Transverse colon (tissue), 4 donors: ENCODE data around the gene HERC2. TPM values are rescaled to one million over a fixed set of nuclear protein-coding genes. Genes with fewer than 3 reads are reported as not detected.
"Not testable (repeated sequence)": the region's sequence is repeated elsewhere in the genome, so short reads cannot be mapped to it uniquely, and the experiment has no call there.

Experiments used
- DNase-seq: peaks from one replicate; pipeline ENCODE4 v3.0.0-alpha.2; 2019
- H3K27ac ChIP-seq, 4 donors: fragments of 200-600 bp; sonication (generic); 2 replicates each; pipeline ENCODE4 v1.5.1; 2016 to 2018; ENCODE audit warnings: inconsistent platforms in 4 of 4
- H3K27me3 ChIP-seq: fragments of 200-600 bp; sonication (generic); 2 replicates; pipeline ENCODE4 v1.5.1; 2017; ENCODE audit warnings: inconsistent platforms
- H3K36me3 ChIP-seq, 4 donors: fragments of 200-600 bp; sonication (generic); 2 replicates each; pipeline ENCODE4 v1.5.1; 2017 to 2019; ENCODE audit warnings: inconsistent platforms in 4 of 4
- H3K4me1 ChIP-seq, 4 donors: fragments of 200-600 bp; sonication (generic); 2 replicates each; pipeline ENCODE4 v1.5.1; 2017 to 2020; ENCODE audit warnings: inconsistent platforms in 4 of 4
- H3K4me3 ChIP-seq, 4 donors: fragments of 200-600 bp; sonication (generic); 1 replicate in 1 of 4; 2 replicates in 3 of 4; pipeline versions ENCODE4 v1.5.1 to v1.6.1; 2017 to 2019; ENCODE audit warnings: inconsistent platforms in 4 of 4
- H3K9me3 ChIP-seq, 2 donors: fragments of 200-600 bp; sonication (generic); 2 replicates each; pipeline ENCODE4 v1.5.1; 2017 to 2019; ENCODE audit warnings: inconsistent platforms in 2 of 2
- EP300 ChIP-seq: sonication (generic); formaldehyde crosslinking; IDR thresholded peaks from one replicate; pipeline ENCODE4 v1.6.1; 2017; ENCODE audit warnings: antibody characterized with exemption, low read depth
- POLR2A ChIP-seq: fragments of 450-650 bp; IDR thresholded peaks from one replicate; pipeline ENCODE4 v1.6.1; 2016; ENCODE audit warnings: antibody characterized with exemption, mild to moderate bottlenecking, moderate library complexity
- POLR2AphosphoS5 ChIP-seq, 3 donors: sonication (generic); formaldehyde crosslinking; IDR thresholded peaks; one replicate each; pipeline ENCODE4 v1.6.1; 2016; ENCODE audit warnings: antibody characterized with exemption in 3 of 3
- WGBS, 2 donors: methylation state at CpG; one replicate each; pipeline ENCODE4 v1.1.5; 2018; ENCODE audit warnings: low coverage in 1 of 2; 5-methylcytosine and 5-hydroxymethylcytosine counted together
- in situ Hi-C, 4 donors: fragments of 200-750 bp; cut with MboI; loops; one replicate each; pipeline versions ENCODE4 v1.15.0 to v1.15.1; 2017; ENCODE audit warnings: low sequenced_read_pairs in 3 of 4, low pct_ligation_motif_present in 1 of 4, low pct_unique_long_range_greater_than_20kb in 1 of 4
- intact Hi-C: fragments of 100-400 bp; cut with DNase I; formaldehyde crosslinking; loops from one replicate; pipeline ENCODE4 v1.15.1; 2023; ENCODE audit warnings: low total_unique reads
- total RNA-seq, 4 donors: library from RNA; depleted of rRNA; stranded (reverse); fragments of >200 nt; gene quantifications; one replicate each; pipeline ENCODE4 v1.1.0, GENCODE V29; 2016
- TF ChIP-seq, protein P1 (sequence below), 5 experiments: fragments of 200-600 bp in 3 of 5; fragments of 450-650 bp in 2 of 5; sonication (generic) in 3 of 5; IDR thresholded peaks; 1 replicate in 2 of 5; 2 replicates in 3 of 5; pipeline ENCODE4 v1.5.1; 2016 to 2017; ENCODE audit warnings: antibody characterized with exemption in 5 of 5, inconsistent platforms in 3 of 5, mild to moderate bottlenecking in 2 of 5, moderate library complexity in 1 of 5

The HERC2 gene
- total RNA-seq, 4 donors from 2014 or later, result 64.9 to 182 (median 83.7) TPM

DNA sequence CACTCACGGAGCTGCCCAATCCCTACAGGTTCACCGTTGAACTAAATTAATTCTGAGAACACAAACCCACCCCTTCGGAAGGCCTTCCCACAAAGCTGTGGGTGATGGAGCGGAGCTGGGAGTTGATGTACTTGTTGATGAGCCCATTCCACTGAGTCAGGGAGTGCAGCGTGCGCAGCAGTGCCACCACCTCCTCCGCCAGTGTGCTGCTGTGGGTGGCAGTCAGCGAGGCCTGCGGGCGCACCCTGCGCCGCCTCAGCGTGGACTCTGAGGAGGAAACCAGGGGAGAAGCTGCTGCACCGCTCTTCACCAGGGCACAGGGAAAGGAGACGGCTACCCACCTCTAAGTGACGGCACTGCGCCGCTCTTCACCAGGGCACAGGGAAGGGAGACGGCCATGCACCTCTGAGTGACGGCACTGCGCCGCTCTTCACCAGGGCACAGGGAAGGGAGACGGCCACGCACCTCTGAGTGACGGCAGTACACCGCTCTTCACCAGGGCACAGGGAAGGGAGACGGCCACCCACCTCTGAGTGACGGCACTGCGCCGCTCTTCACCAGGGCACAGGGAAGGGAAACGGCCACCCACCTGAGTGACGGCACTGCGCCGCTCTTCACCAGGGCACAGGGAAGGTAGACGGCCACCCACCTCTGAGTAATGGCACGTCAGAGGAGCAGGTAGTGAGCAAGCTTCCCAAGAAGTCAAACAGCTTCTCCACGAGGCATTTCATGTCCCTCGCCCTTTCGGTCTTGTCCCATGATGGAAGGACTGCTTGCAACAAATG is 107.8 kb downstream of the HERC2 start:
- 97% methylated on average over 39 of the region's 39 CpGs; no CpG with 5 or more reads in 1 of the 2 donors for WGBS, 2 donors
- H3K27me3 ChIP-seq, intact Hi-C loops, in situ Hi-C loops, H3K4me1 ChIP-seq, H3K9me3 ChIP-seq, DNase-seq, H3K4me3 ChIP-seq, H3K27ac ChIP-seq: not testable (repeated sequence)
- H3K36me3 ChIP-seq, result peaks cover 0 to 32% (median 13%) of the 10 kb centered on the region in 4 donors

DNA sequence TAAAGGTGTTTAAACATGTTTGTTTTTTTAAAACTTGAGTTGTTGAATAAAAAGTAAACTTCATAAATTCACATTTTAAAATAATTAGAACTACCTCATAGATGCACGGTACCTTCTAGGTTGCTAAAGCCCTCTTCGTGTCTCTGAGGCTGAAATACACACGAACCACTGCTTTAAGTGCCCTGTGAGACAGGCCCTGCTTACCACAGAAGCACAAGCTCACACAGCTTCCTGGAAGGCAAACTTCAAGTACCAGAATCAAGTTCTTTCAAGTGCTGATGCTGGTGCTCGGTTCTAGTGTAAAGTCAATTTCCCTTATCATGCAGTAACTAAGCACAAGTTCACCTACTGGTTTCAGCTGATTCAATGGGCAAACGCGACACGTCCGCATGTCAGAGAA is 108.6 kb downstream of the HERC2 start:
- H3K27me3 ChIP-seq, H3K27ac ChIP-seq, DNase-seq, in situ Hi-C loops, H3K4me1 ChIP-seq, intact Hi-C loops, H3K4me3 ChIP-seq, H3K9me3 ChIP-seq: not testable (repeated sequence)
- H3K36me3 ChIP-seq, result peaks cover 0 to 27% (median 9%) of the 10 kb centered on the region in 4 donors
- WGBS, 2 donors, result 92% methylated on average over 5 of the region's 8 CpGs; no CpG with 5 or more reads in 1 of the 2 donors

DNA sequence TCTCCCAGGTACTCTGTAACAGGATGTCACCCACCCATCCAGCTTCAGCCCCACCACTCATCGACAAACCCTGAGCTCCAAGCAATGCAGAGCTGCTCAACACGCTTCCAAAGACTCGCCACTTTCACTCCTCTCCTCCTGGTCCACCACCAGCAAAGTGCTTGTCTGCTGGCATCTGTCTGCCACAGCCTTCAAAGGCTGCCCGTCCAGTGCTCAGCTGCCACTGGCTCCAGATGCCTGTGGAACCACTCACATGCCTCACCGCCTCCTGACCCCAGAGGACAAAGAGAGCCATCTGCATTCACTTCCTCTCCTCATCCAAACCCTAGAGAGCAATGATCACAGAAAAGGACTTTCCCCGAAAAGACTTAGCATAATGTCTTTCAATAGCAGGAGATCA is 113.4 kb downstream of the HERC2 start:
- no peak overlapping the region for H3K4me3 ChIP-seq
- H3K27me3 ChIP-seq, result no peaks in the 10 kb centered on the region
- H3K36me3 ChIP-seq, result peaks cover 0 to 11% (median 0%) of the 10 kb centered on the region in 4 donors
- TF ChIP-seq POLR2A, result no peak
- TF ChIP-seq EP300, result no peak
- TF ChIP-seq, protein P1, sequence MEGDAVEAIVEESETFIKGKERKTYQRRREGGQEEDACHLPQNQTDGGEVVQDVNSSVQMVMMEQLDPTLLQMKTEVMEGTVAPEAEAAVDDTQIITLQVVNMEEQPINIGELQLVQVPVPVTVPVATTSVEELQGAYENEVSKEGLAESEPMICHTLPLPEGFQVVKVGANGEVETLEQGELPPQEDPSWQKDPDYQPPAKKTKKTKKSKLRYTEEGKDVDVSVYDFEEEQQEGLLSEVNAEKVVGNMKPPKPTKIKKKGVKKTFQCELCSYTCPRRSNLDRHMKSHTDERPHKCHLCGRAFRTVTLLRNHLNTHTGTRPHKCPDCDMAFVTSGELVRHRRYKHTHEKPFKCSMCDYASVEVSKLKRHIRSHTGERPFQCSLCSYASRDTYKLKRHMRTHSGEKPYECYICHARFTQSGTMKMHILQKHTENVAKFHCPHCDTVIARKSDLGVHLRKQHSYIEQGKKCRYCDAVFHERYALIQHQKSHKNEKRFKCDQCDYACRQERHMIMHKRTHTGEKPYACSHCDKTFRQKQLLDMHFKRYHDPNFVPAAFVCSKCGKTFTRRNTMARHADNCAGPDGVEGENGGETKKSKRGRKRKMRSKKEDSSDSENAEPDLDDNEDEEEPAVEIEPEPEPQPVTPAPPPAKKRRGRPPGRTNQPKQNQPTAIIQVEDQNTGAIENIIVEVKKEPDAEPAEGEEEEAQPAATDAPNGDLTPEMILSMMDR (IDR thresholded peaks at IDR 0.05), result no peak
- TF ChIP-seq POLR2AphosphoS5 (IDR thresholded peaks at IDR 0.05), result no peak
- H3K27ac ChIP-seq, result no peak overlapping the region
- H3K4me1 ChIP-seq, result no peaks in the 10 kb centered on the region
- 80 to 93% methylated on average over 1 to 6 of the region's 6 CpGs for WGBS, 2 donors
- no peak for DNase-seq
- no peaks in the 10 kb centered on the region for H3K9me3 ChIP-seq
- intact Hi-C loops (no loop called here), in situ Hi-C loops (no loop called here)

DNA sequence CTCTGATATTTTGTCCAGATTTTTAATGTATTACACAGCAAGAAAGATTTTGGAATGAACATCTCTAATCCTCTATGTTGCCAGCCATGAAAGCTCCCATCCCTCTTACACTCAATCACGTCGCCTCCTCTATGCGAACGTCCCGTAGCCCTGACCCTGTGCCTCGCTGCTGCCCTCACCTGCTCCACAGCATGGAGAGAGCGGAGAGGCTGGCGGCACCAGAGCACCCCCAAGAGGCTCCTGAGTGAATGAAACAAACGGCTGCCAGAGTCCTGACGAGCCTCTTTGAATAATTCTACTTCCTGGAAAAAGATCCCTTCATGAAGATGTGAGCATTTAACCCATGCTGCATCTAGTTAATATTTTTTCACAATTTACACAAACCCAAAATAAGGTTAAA is 116.3 kb downstream of the HERC2 start:
- intact Hi-C loops, H3K9me3 ChIP-seq, DNase-seq, H3K27me3 ChIP-seq, H3K27ac ChIP-seq, H3K4me3 ChIP-seq, H3K4me1 ChIP-seq, in situ Hi-C loops: not testable (repeated sequence)
- WGBS, 2 donors, result no CpG with 5 or more reads among the region's 10 CpGs
- H3K36me3 ChIP-seq, result peaks cover 0 to 11% (median 3%) of the 10 kb centered on the region in 4 donors

DNA sequence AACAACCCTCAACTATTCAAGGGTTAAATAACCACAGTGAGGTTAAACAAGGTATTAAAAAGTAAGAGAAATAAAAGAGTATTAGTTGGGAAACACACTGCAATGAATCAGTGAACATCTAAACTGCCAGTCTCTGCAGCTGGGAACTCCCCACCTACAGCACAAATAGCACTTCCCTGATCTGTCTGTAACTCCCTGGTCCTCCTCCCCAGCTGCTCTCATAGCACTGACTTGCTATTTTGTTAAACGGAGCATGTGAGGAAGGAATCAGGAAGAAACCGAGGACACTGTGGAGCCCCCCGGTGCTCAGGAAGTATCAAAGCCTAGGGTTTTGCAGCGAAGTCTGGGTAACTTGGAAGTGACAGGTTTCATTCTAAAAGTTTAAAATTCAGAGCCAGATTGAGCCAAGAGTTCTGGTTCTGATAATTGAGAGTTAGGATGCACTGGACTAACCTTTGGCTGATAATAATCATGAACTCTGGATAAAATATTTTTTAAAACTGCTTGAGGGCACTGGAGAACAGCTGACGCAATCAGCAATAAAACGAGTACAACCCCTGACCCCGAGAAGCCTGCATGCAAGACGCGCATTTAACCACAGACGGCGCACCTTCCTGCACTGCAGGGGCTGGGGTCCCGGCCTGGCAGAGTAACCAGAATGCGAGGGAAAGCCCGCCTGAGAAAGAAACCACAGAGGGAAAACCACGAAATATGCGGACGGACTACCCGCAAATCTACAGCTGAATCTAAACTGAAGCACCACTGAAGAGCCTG is 118.7 kb downstream of the HERC2 start:
- H3K27me3 ChIP-seq, DNase-seq, H3K4me1 ChIP-seq, H3K27ac ChIP-seq, H3K9me3 ChIP-seq, H3K4me3 ChIP-seq, in situ Hi-C loops, intact Hi-C loops: not testable (repeated sequence)
- H3K36me3 ChIP-seq, result peaks cover 0 to 13% (median 3%) of the 10 kb centered on the region in 4 donors
- WGBS, 2 donors, result 73 to 79% methylated on average over 7 to 14 of the region's 18 CpGs

DNA sequence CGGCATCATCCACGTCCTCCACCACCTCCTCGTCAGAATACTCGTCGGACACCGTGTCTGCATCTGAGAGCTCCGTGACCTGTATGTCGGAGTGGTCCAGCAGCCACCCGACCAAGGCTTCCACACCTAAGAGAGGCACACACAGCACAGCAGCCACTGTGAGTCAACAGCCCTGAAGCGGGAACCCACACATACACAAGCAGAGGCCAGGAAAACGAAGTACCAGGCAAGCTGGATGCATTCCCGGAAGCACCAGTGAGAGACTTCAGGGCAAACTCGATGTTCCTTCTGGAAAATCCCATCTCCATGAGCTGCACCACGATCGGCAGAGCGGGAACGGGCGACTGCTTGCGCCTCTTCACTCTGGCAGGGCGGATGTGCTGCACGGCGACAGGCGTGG is 119.9 kb downstream of the HERC2 start:
- H3K9me3 ChIP-seq, H3K4me1 ChIP-seq, in situ Hi-C loops, H3K27me3 ChIP-seq, DNase-seq, H3K27ac ChIP-seq, intact Hi-C loops, H3K4me3 ChIP-seq: not testable (repeated sequence)
- WGBS, 2 donors, result 100% methylated on average over 5 of the region's 23 CpGs; no CpG with 5 or more reads in 1 of the 2 donors
- peaks cover 0 to 15% (median 6%) of the 10 kb centered on the region in 4 donors for H3K36me3 ChIP-seq

DNA sequence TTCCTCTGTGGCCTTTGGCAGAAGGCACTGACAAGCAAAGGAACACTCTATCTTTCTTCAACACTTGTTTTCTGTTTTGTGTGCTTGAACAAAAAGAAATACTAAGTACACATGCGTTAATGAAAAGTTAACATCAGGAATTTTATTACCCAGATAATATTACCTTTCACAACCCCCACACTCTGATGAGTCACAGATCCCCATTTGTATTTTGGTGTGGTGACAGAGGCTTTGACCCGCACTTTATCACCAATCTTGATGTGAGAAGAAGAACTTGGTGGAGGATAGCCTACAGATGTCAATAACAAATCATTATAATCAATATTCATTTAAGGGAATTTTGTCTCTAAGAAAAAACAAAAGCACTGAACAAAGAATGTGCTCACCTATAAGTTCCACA is 123.8 kb downstream of the HERC2 start:
- H3K4me1 ChIP-seq, H3K4me3 ChIP-seq, H3K27ac ChIP-seq, H3K9me3 ChIP-seq, DNase-seq, H3K27me3 ChIP-seq, in situ Hi-C loops, intact Hi-C loops: not testable (repeated sequence)
- H3K36me3 ChIP-seq, result peaks cover 0 to 15% (median 7%) of the 10 kb centered on the region in 4 donors
- WGBS, 2 donors, result 92 to 95% methylated on average over 2 of the region's 2 CpGs

DNA sequence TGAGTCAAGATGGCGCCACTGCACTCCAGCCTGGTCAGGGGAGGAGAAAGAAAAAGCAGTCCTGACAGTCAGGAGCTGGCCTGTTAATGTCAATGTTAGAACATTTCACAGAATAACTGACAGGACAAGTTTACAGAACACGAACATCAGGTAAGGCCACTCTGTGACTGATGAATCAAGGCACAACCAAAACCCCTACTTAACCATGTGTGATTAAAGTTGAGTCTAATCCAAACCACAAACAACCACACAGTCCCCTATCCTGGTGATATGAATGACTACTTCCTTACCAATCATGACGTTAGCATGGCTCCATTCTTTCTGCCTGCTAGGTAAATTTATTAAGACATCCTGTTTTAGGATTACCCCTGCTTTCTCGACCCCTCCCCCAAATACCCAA is 124.3 kb downstream of the HERC2 start:
- WGBS, 2 donors, result 100% methylated on average over 1 to 2 of the region's 4 CpGs
- H3K9me3 ChIP-seq, H3K4me3 ChIP-seq, DNase-seq, intact Hi-C loops, H3K27me3 ChIP-seq, in situ Hi-C loops, H3K27ac ChIP-seq, H3K4me1 ChIP-seq: not testable (repeated sequence)
- H3K36me3 ChIP-seq, result peaks cover 0 to 15% (median 7%) of the 10 kb centered on the region in 4 donors

DNA sequence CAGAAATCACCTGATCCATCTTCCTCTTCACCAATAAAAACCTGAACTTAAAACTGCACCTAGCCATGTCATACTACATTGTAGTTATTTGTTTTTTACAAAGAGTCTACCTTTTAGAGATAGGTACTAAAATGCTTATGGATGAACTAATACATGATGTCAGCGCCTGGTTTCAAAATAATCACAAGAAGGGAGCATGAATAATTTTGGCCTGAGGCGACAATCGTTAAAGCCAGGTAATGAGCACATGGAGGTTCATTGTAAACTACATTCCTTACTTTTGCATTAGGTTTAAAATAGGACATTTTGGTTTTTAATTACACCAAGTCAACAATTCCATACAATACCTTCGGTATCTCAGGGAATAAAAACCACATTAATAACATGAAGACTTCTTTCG is 125.4 kb downstream of the HERC2 start:
- H3K9me3 ChIP-seq, H3K27ac ChIP-seq, intact Hi-C loops, in situ Hi-C loops, DNase-seq, H3K4me1 ChIP-seq, H3K4me3 ChIP-seq, H3K27me3 ChIP-seq: not testable (repeated sequence)
- WGBS, 2 donors, result 98 to 100% methylated on average over 5 of the region's 5 CpGs
- H3K36me3 ChIP-seq, result peaks cover 0 to 24% (median 8%) of the 10 kb centered on the region in 4 donors
